T-helper 2 cell treated with Interferon-gamma antibody and Interleukin-4, amounts not matched to agents 5 μg/mL and 100 μg/mL, for 36 hours (primary cell): Measurements from ENCODE around the gene SDK2.
A peak's percentile ranks its signal among the peaks of the same experiment; 100 is the strongest.
"Not testable (repeated sequence)": the region's sequence is repeated elsewhere in the genome, so short reads cannot be mapped to it uniquely, and the experiment has no call there.

Experiments used
- DNase-seq: peaks from one replicate; pipeline ENCODE4 v3.0.0; 2021; ENCODE audit warnings: low spot score
- H3K27ac Mint-ChIP-seq: one replicate; pipeline ENCODE4 v1.8.0; 2021; ENCODE audit warnings: mild to moderate bottlenecking, mixed read lengths
- H3K27me3 Mint-ChIP-seq: one replicate; pipeline ENCODE4 v1.8.0; 2021; ENCODE audit warnings: low read depth, mixed read lengths
- H3K36me3 Mint-ChIP-seq: one replicate; pipeline ENCODE4 v1.8.0; 2021; ENCODE audit warnings: low read depth, mixed read lengths
- H3K4me1 Mint-ChIP-seq: one replicate; pipeline ENCODE4 v1.8.0; 2021; ENCODE audit warnings: low read depth, mixed read lengths
- H3K4me3 Mint-ChIP-seq: one replicate; pipeline ENCODE4 v1.8.0; 2022; ENCODE audit warnings: mild to moderate bottlenecking, moderate library complexity, mixed read lengths
- H3K9me3 Mint-ChIP-seq: one replicate; pipeline ENCODE4 v1.8.0; 2021; ENCODE audit warnings: mixed read lengths

The SDK2 gene

DNA sequence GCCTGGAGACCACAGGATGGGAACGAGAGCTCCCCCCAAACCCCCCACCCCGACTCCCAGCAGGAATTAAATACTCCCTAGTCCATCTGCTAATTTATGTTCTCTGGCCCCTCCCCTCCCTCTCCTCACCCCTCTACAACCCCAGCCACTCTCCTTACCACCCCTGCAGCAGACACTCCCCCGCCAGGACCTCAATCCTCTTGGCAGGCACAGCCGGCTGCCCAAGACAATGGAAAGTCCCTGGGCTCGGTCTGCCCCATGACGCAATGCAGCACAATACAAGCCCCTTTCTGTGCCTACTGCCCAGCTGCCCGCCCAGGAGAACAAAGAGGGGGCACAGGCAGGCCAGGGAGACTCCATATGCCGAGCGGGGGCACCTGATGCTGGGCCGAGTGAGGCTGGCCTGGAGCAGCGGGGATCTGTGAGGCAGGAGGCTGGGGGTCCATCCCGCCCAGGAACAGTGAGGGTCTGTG lies 302.2 kb downstream of the SDK2 start:
- no peak for DNase-seq
- no peaks in the 10 kb centered on the region for H3K27me3 Mint-ChIP-seq
- peaks cover 3% of the 10 kb centered on the region for H3K4me1 Mint-ChIP-seq
- no peak overlapping the region for H3K4me3 Mint-ChIP-seq
- no peaks in the 10 kb centered on the region for H3K36me3 Mint-ChIP-seq
- no peak overlapping the region for H3K27ac Mint-ChIP-seq
- no peaks in the 10 kb centered on the region for H3K9me3 Mint-ChIP-seq

DNA sequence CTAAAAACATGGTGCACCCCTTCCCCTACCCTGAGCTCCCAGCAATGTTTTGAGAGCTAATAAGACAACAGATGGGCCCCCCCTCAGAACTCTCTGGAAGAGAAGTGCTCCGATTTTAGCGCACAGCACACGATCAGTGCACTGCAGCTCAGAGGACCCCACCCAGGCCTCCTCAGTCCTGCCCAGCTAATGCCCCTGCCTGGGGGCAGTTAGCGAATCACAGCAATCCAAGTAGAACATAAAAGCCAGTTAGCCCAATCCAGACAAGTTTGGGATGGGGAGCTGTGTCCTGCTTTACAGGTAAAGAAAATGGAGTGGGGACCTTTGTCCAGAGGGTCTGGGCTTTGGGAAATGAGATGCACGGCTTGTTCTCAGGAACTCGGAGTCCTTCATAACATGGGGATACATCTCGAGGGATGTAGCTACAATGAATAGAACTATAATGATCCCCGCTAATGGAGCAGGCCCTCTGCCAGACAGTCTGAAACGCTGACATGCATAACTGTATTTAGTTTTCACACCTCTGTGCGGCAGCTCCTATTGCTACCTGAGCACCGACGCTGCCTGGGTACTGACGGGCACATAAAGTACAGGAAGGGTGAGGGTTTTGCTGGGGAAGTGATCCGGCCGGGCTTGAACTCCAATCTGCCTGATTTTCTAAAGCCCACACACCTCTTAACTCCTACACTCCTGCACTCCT lies 302.7 kb downstream of the SDK2 start:
- no peak overlapping the region for H3K27ac Mint-ChIP-seq
- peaks cover 3% of the 10 kb centered on the region for H3K4me1 Mint-ChIP-seq
- H3K36me3 Mint-ChIP-seq = no peaks in the 10 kb centered on the region
- no peak overlapping the region for H3K4me3 Mint-ChIP-seq
- no peaks in the 10 kb centered on the region for H3K9me3 Mint-ChIP-seq
- no peak for DNase-seq
- H3K27me3 Mint-ChIP-seq = no peaks in the 10 kb centered on the region

DNA sequence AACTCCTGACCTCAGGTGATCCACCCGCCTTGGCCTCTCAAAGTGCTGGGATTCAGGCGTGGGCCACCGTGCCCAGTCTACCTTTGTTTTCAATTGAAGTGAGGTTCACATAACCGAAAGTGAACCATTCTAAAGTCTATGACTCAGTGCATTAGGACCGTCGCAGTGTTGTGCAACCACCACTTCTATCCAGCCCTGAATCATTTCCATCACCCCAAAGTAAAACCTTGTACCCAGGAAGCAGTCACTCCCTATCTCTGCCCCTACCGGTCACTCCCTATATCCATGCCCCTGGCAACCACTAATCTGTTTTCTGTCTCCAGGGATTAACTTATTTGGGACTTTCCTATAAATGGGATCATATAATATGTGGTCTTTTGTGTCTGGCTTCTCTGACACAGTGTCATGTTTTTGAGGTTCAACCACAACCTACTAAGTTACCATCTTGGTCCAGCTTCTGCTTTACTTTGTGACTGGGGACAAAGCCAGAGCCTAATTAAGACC lies 304.1 kb downstream of the SDK2 start:
- DNase-seq = peak; percentile 10
- Mint-ChIP-seq H3K27me3 (no peaks in the 10 kb centered on the region), H3K27ac (no peak overlapping the region), H3K4me1 (peaks cover 3% of the 10 kb centered on the region), H3K9me3 (no peaks in the 10 kb centered on the region), H3K36me3 (no peaks in the 10 kb centered on the region), H3K4me3 (no peak overlapping the region)

GRCh38 chr17:73338566-73339197 lies 305.6 kb downstream of the SDK2 start:
- peaks cover 3% of the 10 kb centered on the region for H3K4me1 Mint-ChIP-seq
- peak overlapping the region; percentile 18 for H3K4me3 Mint-ChIP-seq
- no peaks in the 10 kb centered on the region for H3K36me3 Mint-ChIP-seq
- no peaks in the 10 kb centered on the region for H3K27me3 Mint-ChIP-seq
- H3K9me3 Mint-ChIP-seq = no peaks in the 10 kb centered on the region
- no peak for DNase-seq
- H3K27ac Mint-ChIP-seq = no peak overlapping the region

GRCh38 chr17:73338050-73338521 lies 306.2 kb downstream of the SDK2 start:
- Mint-ChIP-seq H3K27me3 (no peaks in the 10 kb centered on the region), H3K36me3 (no peaks in the 10 kb centered on the region), H3K9me3 (no peaks in the 10 kb centered on the region), H3K4me1 (peaks cover 3% of the 10 kb centered on the region), H3K4me3 (no peak overlapping the region), H3K27ac (no peak overlapping the region)
- no peak for DNase-seq

GRCh38 chr17:73337330-73337710 lies 306.9 kb downstream of the SDK2 start:
- no peak overlapping the region for H3K27ac Mint-ChIP-seq
- no peaks in the 10 kb centered on the region for H3K27me3 Mint-ChIP-seq
- H3K4me1 Mint-ChIP-seq = peaks cover 3% of the 10 kb centered on the region
- H3K36me3 Mint-ChIP-seq = no peaks in the 10 kb centered on the region
- no peak overlapping the region for H3K4me3 Mint-ChIP-seq
- no peak for DNase-seq
- H3K9me3 Mint-ChIP-seq = no peaks in the 10 kb centered on the region

- DNase-seq = no peak
- Mint-ChIP-seq H3K4me3 (no peak overlapping the region), H3K9me3 (no peaks in the 10 kb centered on the region), H3K27me3 (no peaks in the 10 kb centered on the region), H3K4me1 (peaks cover 3% of the 10 kb centered on the region), H3K27ac (no peak overlapping the region), H3K36me3 (no peaks in the 10 kb centered on the region)
These were observed 307.6 kb downstream of the SDK2 start for GRCh38 chr17:73336408-73337329.

DNA sequence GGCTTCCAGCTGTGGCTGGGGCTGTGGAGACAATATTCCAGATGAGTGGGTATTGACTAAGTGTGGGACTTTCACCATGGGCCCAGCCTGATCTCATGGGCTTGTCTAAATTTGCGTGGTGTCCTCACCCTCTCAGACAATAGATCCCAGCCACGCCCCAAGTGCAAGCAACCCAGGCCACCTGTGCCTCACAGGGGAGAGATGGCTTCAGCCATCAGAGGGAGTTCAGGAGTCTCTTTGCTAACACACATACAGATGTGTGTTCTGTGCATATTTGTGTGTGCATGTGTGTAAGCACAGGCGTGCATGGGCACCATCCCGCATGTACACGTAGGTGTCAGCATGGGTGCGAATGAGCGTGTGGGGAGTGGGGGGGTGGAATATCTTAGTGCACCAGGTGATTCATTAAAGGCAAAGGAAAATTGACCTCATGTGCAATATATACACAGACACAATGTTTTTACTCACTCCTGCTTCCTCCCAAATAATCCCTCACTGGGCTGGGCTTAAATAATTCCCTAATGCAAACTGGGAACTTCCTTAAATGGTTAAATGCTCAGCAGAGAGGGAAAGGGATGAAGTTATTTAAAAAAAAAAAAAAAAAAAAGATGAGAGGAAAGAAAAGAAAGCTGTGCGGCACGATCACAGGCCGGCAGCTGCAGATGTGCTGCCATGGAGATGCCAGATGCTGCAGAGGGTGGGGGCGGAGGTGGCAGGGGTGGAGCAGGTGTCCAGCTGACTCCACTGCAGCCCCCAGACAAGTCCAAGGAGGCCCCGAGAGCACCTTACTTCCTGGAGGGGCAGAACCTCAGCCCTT lies 308.4 kb downstream of the SDK2 start:
- Mint-ChIP-seq H3K36me3 (no peaks in the 10 kb centered on the region), H3K9me3 (no peaks in the 10 kb centered on the region), H3K4me3 (no peak overlapping the region), H3K27ac (no peak overlapping the region), H3K27me3 (no peaks in the 10 kb centered on the region), H3K4me1 (peaks cover 3% of the 10 kb centered on the region)
- no peak for DNase-seq

DNA sequence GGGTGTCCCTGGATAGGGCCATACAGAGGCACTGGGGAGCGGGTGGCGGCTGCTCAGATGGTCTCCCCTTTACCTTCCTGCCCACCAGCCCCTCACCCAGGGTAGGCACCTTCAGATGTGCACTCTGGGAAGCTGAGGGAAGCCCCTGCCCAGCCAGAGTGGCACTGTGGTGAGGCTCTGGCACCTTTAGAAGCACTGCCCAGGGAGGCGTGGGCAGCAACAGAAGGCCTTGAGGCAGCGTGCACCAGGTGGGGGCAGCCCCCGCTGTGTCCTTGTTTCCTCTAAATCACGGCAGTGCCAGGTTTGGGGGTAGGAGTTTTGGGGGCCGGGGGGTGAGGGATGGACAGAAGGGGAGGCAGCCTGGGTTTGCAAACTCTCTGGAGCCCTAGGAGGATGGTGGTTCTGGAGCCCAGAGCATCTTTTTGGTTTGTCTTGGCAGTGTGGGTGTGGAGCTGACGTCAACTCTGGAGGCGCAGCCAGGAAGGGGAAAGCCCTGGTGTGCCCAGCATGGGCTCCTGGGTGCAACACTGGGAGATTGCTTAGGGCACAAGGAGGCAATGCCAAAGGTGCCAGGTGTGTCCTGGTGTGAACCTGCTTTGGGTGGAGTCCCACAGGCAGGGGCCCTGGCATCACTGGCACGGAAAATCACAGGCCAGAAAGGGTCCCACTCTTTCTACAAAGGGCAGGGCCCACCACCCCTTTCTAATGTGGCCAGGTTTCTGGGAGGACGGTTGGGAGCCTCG lies 309.3 kb downstream of the SDK2 start:
- H3K9me3 Mint-ChIP-seq = no peaks in the 10 kb centered on the region
- no peak overlapping the region for H3K27ac Mint-ChIP-seq
- H3K27me3 Mint-ChIP-seq = no peaks in the 10 kb centered on the region
- H3K4me1 Mint-ChIP-seq = no peaks in the 10 kb centered on the region
- H3K36me3 Mint-ChIP-seq = no peaks in the 10 kb centered on the region
- no peak for DNase-seq
- no peak overlapping the region for H3K4me3 Mint-ChIP-seq

DNA sequence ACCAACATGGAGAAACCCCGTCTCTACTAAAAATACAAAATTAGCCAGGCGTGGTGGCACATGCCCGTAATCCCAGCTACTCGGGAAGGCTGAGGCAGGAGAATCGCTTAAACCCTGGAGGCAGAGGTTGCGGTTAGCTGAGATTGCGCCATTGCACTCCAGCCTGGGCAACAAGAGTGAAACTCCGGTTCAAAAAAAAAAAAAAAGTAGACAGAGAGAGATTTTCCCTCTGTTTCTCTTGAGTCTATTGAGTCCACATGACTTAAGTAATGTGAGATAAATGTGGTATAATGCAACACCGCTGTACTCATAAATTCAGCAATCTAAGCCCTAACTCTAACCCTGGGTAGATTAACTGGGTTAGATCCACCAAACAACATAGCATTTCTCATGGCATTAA lies 310.8 kb downstream of the SDK2 start:
- H3K4me1 Mint-ChIP-seq, H3K9me3 Mint-ChIP-seq, DNase-seq, H3K27ac Mint-ChIP-seq, H3K4me3 Mint-ChIP-seq, H3K27me3 Mint-ChIP-seq, H3K36me3 Mint-ChIP-seq: not testable (repeated sequence)

DNA sequence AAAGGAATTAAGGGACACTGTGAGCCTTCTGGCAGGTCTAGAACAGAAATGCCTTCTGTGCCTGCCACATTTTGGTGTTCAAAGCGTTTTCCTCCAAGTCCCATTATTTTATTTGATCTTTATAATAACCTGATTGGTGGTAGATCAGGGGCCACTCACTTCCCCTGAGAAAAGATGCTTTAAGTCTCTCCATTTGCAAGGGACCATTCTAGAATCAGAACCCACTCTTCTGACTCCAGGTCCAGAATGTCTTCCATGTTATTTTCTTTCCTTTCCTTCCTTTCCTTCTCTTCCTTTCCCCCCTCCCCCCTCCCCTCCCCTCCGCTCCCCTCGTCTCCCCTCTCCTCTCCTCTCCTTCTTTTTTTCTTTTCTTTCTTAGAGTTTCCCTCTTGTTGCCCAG lies 313.2 kb downstream of the SDK2 start:
- no peaks in the 10 kb centered on the region for H3K27me3 Mint-ChIP-seq
- no peak for DNase-seq
- H3K4me1 Mint-ChIP-seq = no peaks in the 10 kb centered on the region
- H3K4me3 Mint-ChIP-seq = no peak overlapping the region
- no peaks in the 10 kb centered on the region for H3K36me3 Mint-ChIP-seq
- H3K27ac Mint-ChIP-seq = no peak overlapping the region
- H3K9me3 Mint-ChIP-seq = no peaks in the 10 kb centered on the region

GRCh38 chr17:73327676-73328075 lies 316.6 kb downstream of the SDK2 start:
- DNase-seq = no peak
- no peak overlapping the region for H3K27ac Mint-ChIP-seq
- no peaks in the 10 kb centered on the region for H3K9me3 Mint-ChIP-seq
- H3K36me3 Mint-ChIP-seq = no peaks in the 10 kb centered on the region
- H3K4me1 Mint-ChIP-seq = no peaks in the 10 kb centered on the region
- H3K4me3 Mint-ChIP-seq = no peak overlapping the region
- H3K27me3 Mint-ChIP-seq = no peaks in the 10 kb centered on the region

- no peak for DNase-seq
- Mint-ChIP-seq H3K9me3 (no peaks in the 10 kb centered on the region), H3K4me1 (no peaks in the 10 kb centered on the region), H3K4me3 (no peak overlapping the region), H3K27ac (no peak overlapping the region), H3K27me3 (no peaks in the 10 kb centered on the region), H3K36me3 (no peaks in the 10 kb centered on the region)
These were observed 318.8 kb downstream of the SDK2 start for GRCh38 chr17:73325527-73325842.
